Esophagus squamous epithelium (tissue), 5 donors: ENCODE measurements around the gene TICAM2. TPM values are rescaled to one million over a fixed set of nuclear protein-coding genes. Genes with fewer than 3 reads are reported as not detected.

ENCODE experiments used
- DNase-seq: peaks from one replicate; lab custom pipeline; 2025; lab: John Stamatoyannopoulos, UW
- H3K27ac ChIP-seq, 4 donors: fragments of 200-600 bp; sonication (generic); one replicate each; pipeline ENCODE4 v1.5.1; 2016 to 2019; ENCODE audit warnings: mild to moderate bottlenecking in 1 of 4
- H3K27me3 ChIP-seq, 4 donors: fragments of 200-600 bp; sonication (generic); 1 replicate in 3 of 4; 2 replicates in 1 of 4; pipeline versions ENCODE4 v1.5.1 to v1.6.0; 2017 to 2021; ENCODE audit warnings: antibody characterized with exemption in 1 of 4
- H3K36me3 ChIP-seq, 3 donors: fragments of 200-600 bp; sonication (generic); one replicate each; pipeline ENCODE4 v1.5.1; 2016 to 2019
- H3K4me1 ChIP-seq, 3 donors: fragments of 200-600 bp; sonication (generic); one replicate each; pipeline ENCODE4 v1.5.1; 2017 to 2019
- H3K4me3 ChIP-seq, 4 donors: fragments of 200-600 bp; sonication (generic); 1 replicate in 3 of 4; 2 replicates in 1 of 4; pipeline ENCODE4 v1.5.1; 2016 to 2019; ENCODE audit warnings: mild to moderate bottlenecking in 2 of 4, moderate library complexity in 1 of 4
- H3K9me3 ChIP-seq, 3 donors: fragments of 200-600 bp; sonication (generic); one replicate each; pipeline ENCODE4 v1.5.1; 2016 to 2019
- CTCF ChIP-seq, 6 experiments: fragments of 450-650 bp in 4 of 6; fragments of 200-600 bp in 2 of 6; sonication (generic) in 2 of 6; IDR thresholded peaks; one replicate each; pipeline ENCODE4 v1.5.1; 2016 to 2019; ENCODE audit warnings: antibody characterized with exemption in 6 of 6, mild to moderate bottlenecking in 4 of 6, moderate library complexity in 4 of 6
- POLR2A ChIP-seq, 4 donors: fragments of 450-650 bp; IDR thresholded peaks; one replicate each; pipeline ENCODE4 v1.6.1; 2017; ENCODE audit warnings: antibody characterized with exemption in 4 of 4, mild to moderate bottlenecking in 4 of 4, moderate library complexity in 3 of 4
- WGBS, 2 donors: methylation state at CpG; one replicate each; pipeline ENCODE4 v1.1.5; 2018; 5-methylcytosine and 5-hydroxymethylcytosine counted together
- intact Hi-C: fragments of 100-400 bp; cut with DNase I; formaldehyde crosslinking; loops from one replicate; pipeline ENCODE4 v1.15.0; 2022
- total RNA-seq, 4 donors: library from RNA; depleted of rRNA; stranded (reverse); fragments of >200 nt; gene quantifications; one replicate each; pipeline ENCODE4 v1.1.0, GENCODE V29; 2016
- donor health status: DM: yes; HTN: yes; CAD: no.

The TICAM2 gene
- total RNA-seq, 4 donors from 2014 or later: 0.68 to 2.7 (median 0.95) TPM; not detected in 1

- 86 to 89% methylated on average over 3 of the region's 3 CpGs for WGBS, 2 donors
- Histone ChIP-seq H3K36me3 (peaks cover 0 to 61% (median 0%) of the 10 kb centered on the region in 3 donors), H3K9me3 (no peaks in the 10 kb centered on the region), H3K4me1 (peaks cover 10 to 97% (median 25%) of the 10 kb centered on the region in 3 donors), H3K27ac (no peak overlapping the region), H3K4me3 (no peak overlapping the region), H3K27me3 (no peaks in the 10 kb centered on the region)
- TF ChIP-seq POLR2A (IDR thresholded peaks at IDR 0.05): no peak
- no peak for TF ChIP-seq CTCF (IDR thresholded peaks at IDR 0.05)
- intact Hi-C loops: no loop called here
- DNase-seq: no peak
Measured at GRCh38 chr5:115535479-115536035, 66.7 kb downstream of the TICAM2 start.

- Histone ChIP-seq H3K27ac (no peak overlapping the region), H3K36me3 (peaks cover 0 to 33% (median 0%) of the 10 kb centered on the region in 3 donors), H3K9me3 (no peaks in the 10 kb centered on the region), H3K27me3 (no peaks in the 10 kb centered on the region), H3K4me1 (peaks cover 10 to 95% (median 14%) of the 10 kb centered on the region in 3 donors), H3K4me3 (no peak overlapping the region)
- intact Hi-C loops: no loop called here
- no peak for DNase-seq
- no peak for TF ChIP-seq CTCF (IDR thresholded peaks at IDR 0.05)
- no peak for TF ChIP-seq POLR2A (IDR thresholded peaks at IDR 0.05)
- WGBS, 2 donors: 15 to 33% methylated on average over 2 of the region's 2 CpGs
Measured at GRCh38 chr5:115532517-115532916, 69.8 kb downstream of the TICAM2 start.

- WGBS, 2 donors: 79 to 80% methylated on average over 1 of the region's 1 CpG
- H3K4me3 ChIP-seq: no peak overlapping the region
- no peak for DNase-seq
- intact Hi-C loops: no loop called here
- no peak for TF ChIP-seq CTCF (IDR thresholded peaks at IDR 0.05)
- TF ChIP-seq POLR2A (IDR thresholded peaks at IDR 0.05): no peak
- H3K27me3 ChIP-seq: no peaks in the 10 kb centered on the region
- H3K36me3 ChIP-seq: peaks cover 0 to 28% (median 0%) of the 10 kb centered on the region in 3 donors
- H3K9me3 ChIP-seq: no peaks in the 10 kb centered on the region
- peak overlapping the region in 1 of 4 donors; percentile 30 for H3K27ac ChIP-seq
- H3K4me1 ChIP-seq: peaks cover 10 to 95% (median 14%) of the 10 kb centered on the region in 3 donors
Measured at GRCh38 chr5:115531787-115532367, 70.4 kb downstream of the TICAM2 start.

- no peak for TF ChIP-seq POLR2A (IDR thresholded peaks at IDR 0.05)
- no peak for TF ChIP-seq CTCF (IDR thresholded peaks at IDR 0.05)
- Histone ChIP-seq H3K4me3 (no peak overlapping the region), H3K9me3 (no peaks in the 10 kb centered on the region), H3K27ac (peak overlapping the region in 1 of 4 donors; percentile 30), H3K36me3 (peaks cover 0 to 30% (median 0%) of the 10 kb centered on the region in 3 donors), H3K4me1 (peaks cover 10 to 95% (median 14%) of the 10 kb centered on the region in 3 donors), H3K27me3 (no peaks in the 10 kb centered on the region)
- 86 to 90% methylated on average over 3 of the region's 3 CpGs for WGBS, 2 donors
- intact Hi-C loops: no loop called here
- no peak for DNase-seq
Measured at GRCh38 chr5:115531380-115531779, 70.9 kb downstream of the TICAM2 start.

GRCh38 chr5:115530426-115530825 is 71.9 kb downstream of the TICAM2 start:
- H3K9me3 ChIP-seq: no peaks in the 10 kb centered on the region
- DNase-seq: no peak
- intact Hi-C loops: no loop called here
- peak overlapping the region in 1 of 4 donors; percentile 38 for H3K27ac ChIP-seq
- H3K27me3 ChIP-seq: no peaks in the 10 kb centered on the region
- H3K36me3 ChIP-seq: peaks cover 0 to 28% (median under 1%) of the 10 kb centered on the region in 3 donors
- WGBS, 2 donors: 37 to 60% methylated on average over 3 of the region's 3 CpGs
- H3K4me3 ChIP-seq: no peak overlapping the region
- TF ChIP-seq CTCF (IDR thresholded peaks at IDR 0.05): no peak
- TF ChIP-seq POLR2A (IDR thresholded peaks at IDR 0.05): no peak
- peaks cover 10 to 88% (median 14%) of the 10 kb centered on the region in 3 donors for H3K4me1 ChIP-seq
